ENCODE measurements around the gene RGS8.
"Not testable (repeated sequence)": the region's sequence is repeated elsewhere in the genome, so short reads cannot be mapped to it uniquely, and the experiment has no call there.

RGS8 gene

DNA sequence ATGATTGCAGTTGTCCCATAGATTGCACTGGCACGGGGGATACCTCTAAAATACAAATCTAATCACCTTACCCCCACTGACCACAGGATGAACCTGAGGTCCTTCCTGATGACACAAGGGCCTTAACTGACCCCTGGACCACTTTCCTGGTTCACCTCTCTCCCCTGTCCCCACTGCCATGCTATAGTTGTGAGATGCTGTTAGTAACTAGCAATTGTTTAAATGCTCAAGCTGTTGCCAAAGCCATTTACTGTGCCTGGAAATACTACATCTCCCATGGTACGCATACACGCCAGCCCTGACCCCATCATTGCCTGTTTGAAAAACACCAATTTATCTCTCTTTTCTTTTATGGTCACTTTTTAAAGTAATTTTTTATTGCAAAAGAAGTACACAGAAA lies 29.1 kb upstream of the RGS8 start:
- Mint-ChIP-seq H3K4me1 (peaks cover 51% of the 10 kb centered on the region), H3K4me3 (peak overlapping the region; percentile 5), H3K36me3 (no peaks in the 10 kb centered on the region), H3K9me3 (no peaks in the 10 kb centered on the region), H3K27ac (peak overlapping the region; percentile 0)
- ATAC-seq, result no peak
- no peak for DNase-seq (ENCODE audit: low spot score in 2 of 2)

DNA sequence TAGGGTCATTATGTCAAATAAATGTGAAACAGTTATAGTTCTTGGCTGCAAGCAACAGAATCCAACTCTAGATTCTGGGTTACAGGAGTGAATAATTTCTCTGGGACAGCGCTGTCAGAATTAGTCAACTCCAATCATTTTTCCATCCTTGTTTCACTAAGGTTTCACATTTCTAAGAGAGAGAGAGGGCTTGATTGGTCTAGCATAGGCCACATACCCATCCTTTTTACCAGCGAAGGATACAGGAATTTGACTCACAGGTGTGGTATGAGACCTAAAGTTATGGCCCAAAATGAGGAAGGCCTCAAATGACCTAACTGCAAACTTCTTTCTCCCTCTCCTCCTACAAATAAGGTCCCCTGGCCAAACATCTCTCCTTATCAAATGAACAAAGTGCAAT lies 25.5 kb upstream of the RGS8 start:
- peaks cover 36% of the 10 kb centered on the region for H3K4me1 Mint-ChIP-seq
- no peaks in the 10 kb centered on the region for H3K36me3 Mint-ChIP-seq
- H3K27ac Mint-ChIP-seq, result no peak overlapping the region
- ATAC-seq, result peak; percentile 29
- no peak for DNase-seq (ENCODE audit: low spot score in 2 of 2)
- no peaks in the 10 kb centered on the region for H3K9me3 Mint-ChIP-seq
- H3K4me3 Mint-ChIP-seq, result no peak overlapping the region

DNA sequence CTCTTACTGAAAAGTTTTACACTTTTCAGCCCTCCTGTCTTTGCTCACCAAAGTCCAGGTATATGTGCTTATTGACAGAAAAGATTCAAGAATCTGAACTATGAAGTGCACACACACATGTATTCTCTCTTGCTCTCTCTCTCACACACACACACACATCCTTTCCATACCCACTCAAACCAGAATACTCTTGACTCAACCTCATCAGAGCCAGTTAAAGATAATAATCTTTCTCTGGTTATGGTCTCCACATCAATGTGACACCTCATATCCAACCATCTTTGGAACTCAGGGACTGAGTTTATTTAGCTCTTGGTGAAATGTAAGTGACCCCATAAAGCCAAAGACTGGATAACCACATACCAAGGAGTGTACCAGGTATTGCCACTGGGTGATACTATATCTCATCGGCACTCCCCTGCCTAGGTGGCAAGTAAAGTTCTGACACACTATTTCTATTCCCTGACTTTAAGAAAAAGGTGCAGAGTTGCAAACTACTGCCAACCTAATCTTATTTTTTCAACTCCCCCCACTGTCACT lies 24.9 kb upstream of the RGS8 start:
- DNase-seq (ENCODE audit: low spot score in 2 of 2) (no peak), ATAC-seq (peak; percentile 88)
- no peak overlapping the region for H3K4me3 Mint-ChIP-seq
- no peak overlapping the region for H3K27ac Mint-ChIP-seq
- H3K4me1 Mint-ChIP-seq, result peaks cover 30% of the 10 kb centered on the region
- H3K9me3 Mint-ChIP-seq, result no peaks in the 10 kb centered on the region
- H3K36me3 Mint-ChIP-seq, result no peaks in the 10 kb centered on the region

DNA sequence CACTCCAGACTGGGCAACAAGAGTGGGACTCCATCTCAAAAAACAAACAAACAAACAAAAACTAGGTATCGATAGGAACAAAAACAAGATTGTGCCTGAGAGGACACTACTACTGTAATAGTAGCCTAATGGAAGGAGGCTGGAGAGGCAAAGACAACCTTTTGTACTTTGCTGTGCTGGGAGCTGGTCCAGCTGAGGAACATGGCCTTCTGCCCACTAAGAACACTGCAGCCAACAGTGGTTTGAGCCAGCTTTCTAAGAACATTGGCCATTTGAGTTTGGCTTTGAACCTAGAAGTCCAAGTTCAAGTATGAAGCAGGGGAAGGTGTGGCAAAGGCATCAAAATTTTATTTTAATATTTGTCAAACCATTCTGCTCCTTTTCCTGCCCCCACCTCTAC lies 22.7 kb upstream of the RGS8 start:
- no peak overlapping the region for H3K27ac Mint-ChIP-seq
- no peaks in the 10 kb centered on the region for H3K36me3 Mint-ChIP-seq
- H3K4me3 Mint-ChIP-seq, result no peak overlapping the region

DNA sequence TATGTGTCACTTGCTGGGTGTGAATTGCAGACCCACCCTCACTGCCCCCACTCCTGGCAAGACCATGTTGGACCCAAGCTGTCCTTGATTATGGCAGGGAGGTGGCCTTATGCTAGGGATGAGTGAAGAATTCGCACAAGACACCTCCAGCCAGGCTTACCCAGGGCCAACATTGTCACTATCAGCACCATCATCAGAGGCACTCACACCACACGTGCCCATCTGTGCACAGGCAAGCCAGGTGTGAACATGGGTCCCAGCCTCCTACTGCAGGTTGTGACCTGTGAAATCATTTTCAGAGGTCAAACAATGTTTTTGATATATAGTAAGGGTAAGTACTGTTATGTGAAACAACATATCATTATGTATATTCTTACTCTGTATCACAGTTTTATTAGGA lies 20.3 kb upstream of the RGS8 start:
- no peak for DNase-seq (ENCODE audit: low spot score in 2 of 2)
- H3K36me3 Mint-ChIP-seq, result no peaks in the 10 kb centered on the region
- no peak overlapping the region for H3K27ac Mint-ChIP-seq
- no peaks in the 10 kb centered on the region for H3K9me3 Mint-ChIP-seq
- H3K4me3 Mint-ChIP-seq, result no peak overlapping the region
- ATAC-seq, result no peak
- peaks cover 10% of the 10 kb centered on the region for H3K4me1 Mint-ChIP-seq

More for the DNA sequence above, 22.7 kb upstream of the RGS8 start:
- Mint-ChIP-seq H3K9me3 (no peaks in the 10 kb centered on the region), H3K4me1 (peaks cover 17% of the 10 kb centered on the region)
- ATAC-seq (no peak), DNase-seq (ENCODE audit: low spot score in 2 of 2) (no peak)

DNA sequence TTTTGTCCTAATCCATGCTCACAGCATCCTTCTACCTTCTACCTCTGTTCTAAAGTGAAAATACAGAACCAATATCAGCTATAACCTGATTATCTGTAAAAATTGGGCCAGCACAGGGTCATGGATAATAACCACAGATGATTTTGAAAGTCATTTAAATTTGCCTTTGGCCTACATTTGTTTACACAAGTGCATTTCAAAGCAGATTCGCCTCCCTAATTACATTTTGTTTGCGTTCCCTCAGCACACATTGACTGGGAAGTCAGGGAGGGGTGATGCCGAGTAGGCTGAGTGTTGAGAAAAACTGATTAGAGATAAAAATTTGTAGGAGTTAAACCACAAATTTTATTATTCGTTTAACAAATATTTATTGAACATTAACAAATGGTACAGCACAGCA lies 19.2 kb upstream of the RGS8 start:
- Mint-ChIP-seq H3K36me3 (no peaks in the 10 kb centered on the region), H3K9me3 (no peaks in the 10 kb centered on the region), H3K4me1 (no peaks in the 10 kb centered on the region), H3K4me3 (no peak overlapping the region), H3K27ac (no peak overlapping the region)
- ATAC-seq, result no peak
- no peak for DNase-seq (ENCODE audit: low spot score in 2 of 2)

DNA sequence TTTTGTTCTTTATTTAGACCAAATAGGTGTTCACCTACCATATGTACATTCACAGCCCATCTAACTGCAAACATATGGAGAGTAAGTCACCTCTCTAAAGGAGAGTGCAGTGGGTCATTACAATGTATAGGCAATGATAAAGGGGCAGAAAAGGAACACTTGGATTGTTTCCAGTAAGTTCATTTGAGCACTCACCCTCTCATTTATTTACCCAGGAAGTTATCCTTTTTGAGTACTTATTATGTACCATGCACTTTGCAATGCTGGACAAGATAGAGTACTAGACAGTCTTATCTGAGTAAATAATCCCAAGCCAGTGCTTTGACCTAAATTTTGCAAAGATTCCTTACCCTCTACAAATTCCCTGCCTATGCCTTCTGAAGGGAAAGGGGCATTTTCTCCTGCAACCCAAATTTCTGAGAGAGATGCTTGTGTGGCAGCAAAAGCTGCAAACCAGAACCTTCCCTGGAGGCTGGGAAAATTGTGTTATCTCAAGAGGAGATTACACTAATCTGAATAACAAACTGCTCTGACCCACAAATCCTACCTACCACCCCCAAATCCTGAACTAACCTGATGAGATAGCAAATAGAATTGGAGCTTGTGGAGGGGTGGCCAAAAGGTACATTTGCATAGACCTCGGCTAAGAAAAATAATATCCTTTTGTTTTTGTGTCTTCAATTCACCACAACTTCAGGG lies 18.6 kb upstream of the RGS8 start:
- Mint-ChIP-seq H3K4me1 (no peaks in the 10 kb centered on the region), H3K36me3 (no peaks in the 10 kb centered on the region), H3K9me3 (no peaks in the 10 kb centered on the region), H3K27ac (no peak overlapping the region), H3K4me3 (no peak overlapping the region)
- DNase-seq (ENCODE audit: low spot score in 2 of 2) (no peak), ATAC-seq (no peak)

DNA sequence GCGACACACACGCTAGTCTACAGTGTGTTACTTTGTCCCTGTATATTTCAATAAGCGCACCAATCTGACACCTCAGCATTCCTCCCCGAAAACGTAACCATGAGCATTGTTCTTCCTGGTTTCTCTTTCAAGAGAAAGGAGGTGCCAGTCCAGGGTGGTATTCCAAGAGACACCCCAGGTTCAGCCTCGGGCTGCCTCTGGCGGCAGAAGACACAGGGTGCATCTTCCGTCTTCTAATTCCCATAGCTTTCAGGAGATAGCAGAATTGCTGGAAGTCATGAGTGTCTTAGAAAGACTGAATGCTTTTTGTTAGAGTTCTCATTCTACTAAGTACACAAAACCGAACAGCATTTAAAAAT lies 15.9 kb upstream of the RGS8 start:
- no peak for DNase-seq (ENCODE audit: low spot score in 2 of 2)
- Mint-ChIP-seq H3K4me3 (no peak overlapping the region), H3K4me1 (no peaks in the 10 kb centered on the region), H3K36me3 (no peaks in the 10 kb centered on the region), H3K27ac (no peak overlapping the region), H3K9me3 (no peaks in the 10 kb centered on the region)
- no peak for ATAC-seq

DNA sequence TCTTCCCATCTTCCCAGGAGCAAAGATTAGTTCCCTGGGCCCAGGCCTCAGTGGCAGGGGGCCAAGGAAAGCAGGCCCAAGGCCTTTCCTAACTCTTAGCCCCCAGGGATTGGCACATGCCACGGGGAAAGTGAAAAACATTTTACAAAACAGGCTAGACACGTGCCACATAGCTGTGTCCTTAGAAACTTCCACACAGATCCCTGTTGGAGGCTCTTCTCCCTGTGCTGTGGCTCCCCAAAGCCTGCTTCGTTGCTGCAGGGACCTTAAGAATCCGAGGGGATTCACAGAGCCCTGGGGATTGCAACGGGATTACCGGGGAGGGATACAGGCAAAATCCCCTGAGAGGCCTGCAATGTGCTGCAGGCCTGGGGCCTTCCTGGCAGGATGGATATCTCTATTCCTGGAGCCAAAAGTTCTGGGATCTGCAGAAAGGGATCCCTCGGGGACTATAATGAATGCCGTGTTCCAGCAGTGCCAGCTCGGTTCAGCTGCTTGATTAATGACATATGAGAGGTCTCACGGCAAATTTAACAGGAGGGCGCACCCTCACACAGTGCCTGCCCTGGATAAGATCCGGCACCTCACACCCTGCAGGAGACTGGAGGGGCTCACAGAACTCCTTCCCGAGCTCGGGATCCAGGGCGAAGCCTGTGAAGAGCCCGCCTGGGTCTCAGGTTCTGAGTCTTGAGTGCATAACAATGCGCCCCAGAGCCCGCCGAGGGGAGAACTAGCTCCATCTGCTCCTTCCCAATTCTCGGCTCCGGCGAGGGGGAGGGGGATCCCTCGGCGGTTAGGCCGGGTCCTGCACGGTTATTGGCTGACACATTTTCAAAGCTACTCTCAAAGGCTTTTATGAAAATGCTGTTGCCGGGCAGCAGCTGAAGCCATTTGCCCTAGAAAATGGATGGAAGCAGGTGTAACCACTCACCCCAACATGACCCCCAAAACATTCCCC lies 15.3 kb upstream of the RGS8 start:
- Mint-ChIP-seq H3K36me3 (no peaks in the 10 kb centered on the region), H3K4me1 (no peaks in the 10 kb centered on the region)
- DNase-seq (ENCODE audit: low spot score in 2 of 2), result no peak

DNA sequence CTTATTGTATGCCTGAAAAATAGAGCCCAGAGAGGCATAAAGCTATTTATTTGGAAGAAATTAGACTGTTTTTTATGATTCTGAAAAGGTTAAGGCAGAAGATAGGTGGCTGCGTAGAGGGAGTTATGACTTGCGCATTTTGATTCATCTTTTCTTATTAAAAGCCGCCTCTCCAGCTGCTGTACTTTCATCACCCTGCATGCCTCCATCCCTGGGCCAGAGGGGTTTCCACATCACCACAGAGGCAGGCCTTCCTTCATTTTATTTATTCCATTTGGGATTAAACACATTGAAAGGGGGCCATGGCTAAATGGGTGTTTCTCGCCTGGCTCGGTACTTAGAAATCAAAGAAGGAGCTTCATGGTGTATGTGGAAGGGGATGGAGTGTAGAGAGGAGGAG lies 14.6 kb upstream of the RGS8 start:
- Mint-ChIP-seq H3K36me3 (no peaks in the 10 kb centered on the region), H3K27ac (no peak overlapping the region)

More for the DNA sequence above, 15.3 kb upstream of the RGS8 start:
- H3K27ac Mint-ChIP-seq, result no peak overlapping the region
- no peaks in the 10 kb centered on the region for H3K9me3 Mint-ChIP-seq
- no peak for ATAC-seq
- no peak overlapping the region for H3K4me3 Mint-ChIP-seq

DNA sequence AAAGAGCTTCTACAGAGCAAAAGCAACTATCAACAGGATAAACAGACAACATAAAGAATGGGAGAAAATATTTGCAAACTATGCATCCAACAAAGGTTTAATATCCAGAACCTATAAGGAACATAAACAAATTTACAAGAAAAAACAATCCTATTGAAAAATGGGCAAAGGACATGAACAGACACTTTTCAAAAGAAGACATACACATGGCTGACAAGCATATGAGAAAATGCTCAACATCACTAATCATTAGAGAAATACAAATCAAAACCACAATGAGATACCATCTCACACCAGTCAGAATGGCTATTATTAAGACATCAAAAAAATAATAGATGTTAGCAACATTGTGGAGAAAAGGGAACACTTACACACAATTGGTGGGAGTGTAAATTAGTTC lies 8.8 kb upstream of the RGS8 start:
- not testable (repeated sequence) for H3K4me1 Mint-ChIP-seq; H3K27ac Mint-ChIP-seq; DNase-seq (ENCODE audit: low spot score in 2 of 2); H3K36me3 Mint-ChIP-seq; ATAC-seq; H3K9me3 Mint-ChIP-seq; H3K4me3 Mint-ChIP-seq

More for the DNA sequence above, 14.6 kb upstream of the RGS8 start:
- H3K9me3 Mint-ChIP-seq, result no peaks in the 10 kb centered on the region
- ATAC-seq, result no peak
- no peak overlapping the region for H3K4me3 Mint-ChIP-seq
- DNase-seq (ENCODE audit: low spot score in 2 of 2), result no peak
- H3K4me1 Mint-ChIP-seq, result no peaks in the 10 kb centered on the region

DNA sequence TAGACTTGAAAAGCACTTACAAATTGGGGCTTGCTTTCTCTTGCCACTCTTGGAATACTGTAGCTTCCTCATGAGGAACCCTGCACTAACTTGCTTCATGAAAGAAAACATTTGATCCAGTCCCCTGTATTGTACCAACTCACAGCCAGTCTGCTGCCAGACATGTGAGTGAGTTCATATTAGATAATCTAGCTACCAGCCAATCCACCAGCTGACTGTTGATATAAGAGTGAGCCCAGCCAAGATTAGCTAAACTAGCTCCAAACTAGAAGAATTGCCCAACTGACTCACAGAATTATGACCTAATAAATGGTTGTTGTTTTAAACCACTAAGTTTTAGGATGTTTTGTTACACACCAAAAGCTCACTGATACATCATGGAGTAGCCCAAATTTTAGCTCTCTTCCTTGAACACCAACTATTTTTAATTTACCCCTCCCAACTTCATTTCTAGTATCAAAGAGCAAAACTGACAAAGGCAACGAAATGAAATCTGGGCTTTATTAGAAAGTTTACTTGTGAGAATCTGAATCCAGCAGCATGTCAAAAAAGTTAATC lies 6.6 kb upstream of the RGS8 start:
- Mint-ChIP-seq H3K9me3 (peaks cover 4% of the 10 kb centered on the region), H3K4me1 (peaks cover 7% of the 10 kb centered on the region), H3K4me3 (no peak overlapping the region), H3K27ac (no peak overlapping the region), H3K36me3 (no peaks in the 10 kb centered on the region)
- ATAC-seq, result no peak
- DNase-seq (ENCODE audit: low spot score in 2 of 2), result no peak

DNA sequence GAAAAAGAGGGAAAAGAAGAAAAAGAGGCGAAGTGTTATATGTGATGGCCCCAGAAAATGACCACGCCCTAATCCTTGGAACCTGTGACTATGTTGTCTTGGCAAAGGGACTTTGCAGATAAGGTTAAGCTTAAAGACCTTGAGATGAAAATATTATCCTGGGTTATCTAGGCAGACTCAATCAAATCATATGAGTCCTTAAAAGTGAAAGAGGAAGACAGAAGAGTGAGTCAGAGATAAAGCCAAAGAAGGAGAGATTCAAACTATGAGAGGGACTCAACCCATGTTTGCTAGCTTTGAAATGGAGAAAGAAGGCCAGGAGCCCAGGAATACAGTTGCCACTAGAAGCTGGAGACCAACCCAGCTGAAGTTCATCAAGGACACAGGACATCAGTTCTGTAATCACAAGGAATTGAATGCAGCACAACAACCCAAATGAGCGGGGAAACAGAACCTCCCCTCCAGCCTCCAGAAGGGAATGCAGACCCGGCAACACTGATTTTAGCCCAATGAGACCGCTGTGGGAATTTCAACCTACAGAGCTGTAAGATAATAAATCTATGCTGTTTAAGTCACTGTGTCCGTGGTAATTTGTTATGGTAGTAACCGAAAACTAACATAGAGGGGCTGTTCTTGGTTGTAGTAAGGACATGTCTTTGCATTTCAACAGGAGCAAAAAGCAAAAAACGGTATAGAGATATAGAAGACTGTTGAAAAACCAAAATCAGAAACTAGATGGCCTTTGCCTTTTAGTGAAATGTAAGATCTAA lies 4.2 kb upstream of the RGS8 start:
- ATAC-seq (peak; percentile 33), DNase-seq (ENCODE audit: low spot score in 2 of 2) (no peak)
- Mint-ChIP-seq H3K4me3 (no peak overlapping the region), H3K9me3 (peaks cover 4% of the 10 kb centered on the region), H3K4me1 (peaks cover 11% of the 10 kb centered on the region), H3K36me3 (no peaks in the 10 kb centered on the region), H3K27ac (no peak overlapping the region)

DNA sequence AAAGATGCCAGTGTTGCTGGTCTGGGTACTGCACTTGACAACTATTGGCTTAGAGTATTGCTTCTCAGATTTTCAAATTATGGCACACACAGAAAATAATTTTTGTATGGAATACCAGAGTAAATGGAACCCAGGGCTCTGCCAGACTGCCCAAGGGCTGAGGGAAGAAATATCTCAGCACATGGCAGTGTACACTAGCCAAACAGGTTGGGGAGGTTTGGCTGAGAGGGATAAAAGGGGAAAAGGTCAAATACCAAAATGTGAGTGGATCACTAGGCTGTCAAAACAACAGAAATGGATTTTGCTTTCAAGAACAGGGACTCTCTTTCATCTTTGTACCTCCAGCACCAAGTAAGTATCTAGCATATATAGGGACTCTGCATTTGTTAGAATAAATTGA lies 3.0 kb upstream of the RGS8 start:
- Mint-ChIP-seq H3K4me3 (no peak overlapping the region), H3K36me3 (no peaks in the 10 kb centered on the region), H3K9me3 (no peaks in the 10 kb centered on the region), H3K4me1 (peaks cover 13% of the 10 kb centered on the region), H3K27ac (no peak overlapping the region)
- ATAC-seq (no peak), DNase-seq (ENCODE audit: low spot score in 2 of 2) (no peak)

DNA sequence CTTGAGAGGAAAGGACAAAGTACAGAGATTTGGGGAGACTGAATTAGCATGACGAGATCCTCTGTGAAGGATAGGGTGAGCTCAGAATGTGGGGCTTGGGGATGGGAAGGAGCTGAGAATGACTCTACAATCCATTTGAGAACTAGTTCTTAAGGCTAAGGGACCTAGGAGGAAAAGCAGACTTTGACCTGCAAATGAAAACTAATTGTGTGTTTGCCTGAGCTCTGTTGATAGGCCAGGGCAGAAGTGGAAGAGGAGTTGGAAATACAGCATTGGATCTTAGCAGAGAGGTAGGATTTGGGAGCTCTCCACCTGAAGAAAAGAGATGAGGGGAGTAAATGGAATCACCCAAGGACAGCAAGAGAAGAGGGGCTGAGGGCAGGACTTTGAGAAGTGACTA lies 2.1 kb upstream of the RGS8 start:
- no peak for DNase-seq (ENCODE audit: low spot score in 2 of 2)
- ATAC-seq, result no peak
- Mint-ChIP-seq H3K9me3 (no peaks in the 10 kb centered on the region), H3K4me1 (peaks cover 15% of the 10 kb centered on the region), H3K4me3 (no peak overlapping the region), H3K27ac (no peak overlapping the region), H3K36me3 (no peaks in the 10 kb centered on the region)
